NCI-H460 (cell line): ENCODE results near the gene XPR1. TPM values are rescaled to one million over a fixed set of nuclear protein-coding genes. Genes with fewer than 3 reads are reported as not detected.

Experiments used
- DNase-seq: peaks from one replicate; pipeline ENCODE4 v3.0.0-alpha.2; 2016; ENCODE audit warnings: low read depth; ENCODE audit errors: extremely low read depth
- polyA plus RNA-seq: library from polyadenylated mRNA; depleted of rRNA; stranded (reverse); fragments of >200 nt; gene quantifications from 2 replicates; pipeline ENCODE4 v1.2.3, GENCODE V29; 2014; cell fraction: nucleus; rRNA removed
- total RNA-seq: library from RNA; depleted of rRNA; stranded (reverse); fragments of >200 nt; shearing (Covaris generic); gene quantifications from 2 replicates; pipeline ENCODE4 v1.2.3, GENCODE V29; 2014; rRNA removed

The XPR1 gene
- 92.9 and 111 TPM in 2 replicates for total RNA-seq
- 24.5 and 25.0 TPM in 2 replicates for polyA plus RNA-seq

DNA sequence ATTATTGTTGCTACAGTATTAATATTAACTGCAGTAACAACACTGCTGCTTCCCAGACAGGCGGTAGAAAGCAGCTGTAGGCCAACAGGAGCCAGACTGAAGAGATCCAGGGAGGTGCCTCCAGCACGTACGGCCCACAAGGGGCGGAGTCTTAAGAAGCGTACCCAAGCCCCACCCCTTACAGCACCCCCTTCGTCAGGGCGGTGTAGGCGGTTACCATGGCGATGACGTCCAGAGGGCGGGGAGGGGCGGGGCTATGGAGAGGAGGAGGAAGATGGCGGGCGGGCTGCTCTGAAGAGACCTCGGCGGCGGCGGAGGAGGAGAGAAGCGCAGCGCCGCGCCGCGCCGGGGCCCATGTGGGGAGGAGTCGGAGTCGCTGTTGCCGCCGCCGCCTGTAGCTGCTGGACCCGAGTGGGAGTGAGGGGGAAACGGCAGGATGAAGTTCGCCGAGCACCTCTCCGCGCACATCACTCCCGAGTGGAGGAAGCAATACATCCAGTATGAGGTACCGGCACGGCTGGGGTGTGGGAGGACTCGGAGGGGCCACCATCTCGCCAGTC, at the start of gene XPR1:
XPR1 (plus strand) TSS at position 257 of the 560 bp plus-strand sequence; CDS start at position 437, 180 bp downstream.
- DNase-seq = peak; percentile 100

DNA sequence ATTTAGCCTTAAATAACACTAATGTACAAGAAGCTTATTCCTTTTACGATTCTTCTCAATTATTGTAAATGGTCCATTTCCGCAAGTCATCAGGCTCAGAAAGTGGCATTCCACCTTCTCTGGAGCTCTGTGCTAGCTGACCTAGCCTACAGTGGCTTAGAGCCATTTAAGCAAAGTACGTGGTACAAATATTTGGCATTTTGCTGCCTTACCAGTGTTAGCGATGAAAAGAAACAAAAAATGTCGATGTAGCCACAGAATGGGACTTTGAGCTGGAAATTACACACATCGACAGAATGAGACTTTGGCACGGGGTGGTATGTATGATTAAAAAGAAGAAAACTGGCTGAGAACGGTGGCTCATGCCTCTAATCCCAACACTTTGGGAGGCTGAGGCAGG, 47.0 kb upstream of the XPR1 start:
- no peak for DNase-seq

DNA sequence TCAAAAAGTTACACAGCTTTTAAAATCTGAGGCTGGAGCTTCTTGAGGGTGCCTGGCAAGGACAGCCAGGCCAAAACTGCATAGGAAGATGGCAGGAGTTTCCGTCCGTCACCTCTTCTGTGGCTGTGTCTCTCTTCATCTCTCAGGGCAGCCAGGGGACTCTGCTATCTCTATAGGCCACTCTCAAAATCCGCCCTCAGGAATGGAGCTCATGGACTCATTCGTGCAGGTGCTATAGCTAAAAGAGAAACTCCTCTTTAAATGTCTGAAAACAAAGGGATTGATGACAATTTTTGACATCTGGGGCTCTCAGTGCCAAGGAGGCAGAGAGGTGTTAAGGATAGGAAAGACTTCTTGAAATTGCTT, 45.8 kb upstream of the XPR1 start:
- no peak for DNase-seq

DNA sequence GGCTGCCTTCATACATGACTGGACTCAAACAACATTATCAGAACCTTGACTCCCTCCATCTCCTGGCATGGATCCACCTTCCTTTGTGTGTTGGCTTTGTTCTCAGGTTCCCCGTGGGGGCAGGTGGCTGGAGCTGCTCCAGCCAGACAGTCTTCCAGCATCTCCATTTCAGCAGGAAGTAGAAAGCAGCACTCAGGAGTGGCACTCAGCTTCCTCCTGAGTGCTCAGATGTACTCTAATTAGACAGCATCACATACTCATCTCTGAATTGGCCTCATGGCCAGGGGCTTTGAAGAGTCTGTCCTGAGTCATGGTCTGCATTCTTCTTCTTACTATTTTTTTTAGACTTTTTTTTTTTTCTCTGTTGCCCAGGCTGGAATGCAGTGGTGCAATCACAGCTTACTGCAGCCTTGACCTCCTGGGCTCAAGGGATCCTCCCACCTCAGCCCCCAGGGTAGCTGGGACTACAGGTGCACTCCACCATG, 45.1 kb upstream of the XPR1 start:
- no peak for DNase-seq

DNA sequence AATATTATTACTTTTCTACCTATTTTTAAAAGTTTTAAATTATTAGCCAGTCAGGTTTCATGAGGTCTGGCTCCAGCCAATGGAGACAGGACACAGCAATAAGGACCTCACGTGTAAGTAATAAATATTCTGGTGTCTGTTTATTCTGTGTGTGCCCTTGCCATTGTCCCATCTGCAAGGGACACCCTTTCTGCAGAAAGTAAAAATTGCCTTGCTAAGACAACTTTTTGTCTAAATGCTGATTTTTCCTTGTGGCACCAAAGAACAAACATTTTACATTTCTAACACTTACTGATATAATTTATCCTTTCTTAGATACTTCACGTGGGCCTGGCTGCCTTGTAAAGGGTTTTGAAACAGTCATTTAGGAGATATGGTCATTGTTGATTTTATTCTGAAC, 43.7 kb upstream of the XPR1 start:
- no peak for DNase-seq

DNA sequence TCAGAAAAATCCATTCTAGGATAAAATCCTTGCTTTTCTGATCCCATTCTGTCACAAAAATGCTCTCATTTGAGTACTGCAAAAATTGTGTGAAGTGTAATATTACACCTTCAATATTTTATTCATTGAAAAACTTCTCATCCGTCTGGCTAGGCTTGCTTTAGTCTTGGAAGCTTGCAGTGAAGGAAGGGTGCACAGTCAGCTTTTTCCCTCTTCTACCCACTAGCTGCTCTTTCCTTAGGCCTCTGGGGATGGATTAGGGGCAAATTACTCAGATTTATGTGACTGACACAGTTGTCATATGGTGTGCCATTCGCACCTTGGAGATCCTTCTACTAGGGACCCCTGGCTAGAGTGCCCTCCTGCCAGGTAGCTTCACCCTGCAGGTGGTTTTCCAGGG, 40.9 kb upstream of the XPR1 start:
- DNase-seq = no peak

DNA sequence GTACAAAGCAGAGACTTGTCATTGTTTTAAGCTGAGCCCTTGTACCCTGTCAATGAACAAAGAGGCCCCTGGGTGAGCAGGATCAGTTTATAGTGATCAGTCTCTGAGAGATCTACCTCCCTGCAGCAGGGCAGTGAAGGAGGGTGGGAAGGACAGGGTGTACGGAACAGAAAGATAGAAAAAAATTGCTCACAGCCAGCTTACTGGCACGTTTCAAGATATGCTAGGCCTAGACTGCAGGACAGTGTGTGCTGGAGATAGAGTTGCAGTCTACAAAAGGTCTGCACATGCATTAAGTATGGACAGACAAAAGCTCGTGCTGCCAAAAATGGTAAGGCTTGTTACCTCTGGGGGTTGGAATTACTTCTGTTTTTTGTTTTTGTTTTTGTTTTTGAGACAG, 38.4 kb upstream of the XPR1 start:
- DNase-seq = no peak

DNA sequence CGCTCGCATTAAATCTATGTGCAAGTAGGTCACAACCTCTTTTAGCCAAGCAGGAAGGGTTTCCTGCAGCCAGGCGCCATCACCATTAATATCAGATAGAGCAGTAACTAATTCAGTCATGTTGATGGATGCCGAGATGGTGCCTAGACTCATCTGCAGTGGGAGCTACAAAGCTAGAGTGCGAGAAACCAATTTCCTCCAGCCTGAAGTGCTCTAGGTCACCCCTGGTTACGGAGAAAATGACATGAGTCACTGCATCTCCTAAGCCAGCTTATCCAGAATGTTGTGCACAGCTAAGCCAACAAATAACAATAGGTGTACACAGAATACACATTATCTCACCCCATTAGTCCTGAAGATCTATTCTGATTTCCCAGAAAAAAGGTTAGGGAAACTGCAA, 37.1 kb upstream of the XPR1 start:
- DNase-seq = no peak

DNA sequence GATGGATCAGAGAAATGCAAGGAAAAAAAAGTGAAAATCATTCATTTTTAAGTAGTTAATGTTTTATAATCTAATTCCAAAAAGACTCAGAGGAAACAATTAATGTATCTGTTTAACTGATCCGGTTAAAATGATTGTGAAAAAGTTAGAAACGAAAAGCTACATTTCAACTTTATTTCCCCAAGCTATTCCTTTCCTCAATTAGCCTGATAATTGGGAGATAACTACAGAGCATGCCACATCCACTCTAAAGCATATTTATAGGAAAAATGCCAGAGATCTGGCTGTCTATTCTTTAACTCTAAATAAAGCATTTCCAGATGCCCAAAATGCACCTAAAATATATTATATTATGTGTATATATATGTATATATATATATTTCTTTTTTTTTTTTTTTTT, 35.9 kb upstream of the XPR1 start:
- no peak for DNase-seq

DNA sequence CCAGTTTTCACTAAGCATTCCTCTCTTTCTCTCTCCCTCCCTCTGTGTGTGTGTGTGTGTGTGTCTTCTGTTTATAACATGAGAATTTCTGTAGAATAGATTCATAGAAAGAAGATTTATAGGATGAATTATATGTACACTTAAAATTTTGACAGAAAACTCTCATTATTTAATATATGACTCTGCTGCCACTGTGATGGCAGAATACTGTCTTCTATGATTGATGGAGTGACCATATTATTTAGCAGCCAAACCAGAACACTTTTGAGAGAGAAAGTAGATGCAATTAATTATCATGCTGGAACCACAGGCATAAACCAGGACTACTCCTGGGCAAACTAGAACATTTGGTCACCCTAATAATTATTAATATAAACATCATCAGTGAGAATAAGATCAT, 34.3 kb upstream of the XPR1 start:
- DNase-seq = no peak

DNA sequence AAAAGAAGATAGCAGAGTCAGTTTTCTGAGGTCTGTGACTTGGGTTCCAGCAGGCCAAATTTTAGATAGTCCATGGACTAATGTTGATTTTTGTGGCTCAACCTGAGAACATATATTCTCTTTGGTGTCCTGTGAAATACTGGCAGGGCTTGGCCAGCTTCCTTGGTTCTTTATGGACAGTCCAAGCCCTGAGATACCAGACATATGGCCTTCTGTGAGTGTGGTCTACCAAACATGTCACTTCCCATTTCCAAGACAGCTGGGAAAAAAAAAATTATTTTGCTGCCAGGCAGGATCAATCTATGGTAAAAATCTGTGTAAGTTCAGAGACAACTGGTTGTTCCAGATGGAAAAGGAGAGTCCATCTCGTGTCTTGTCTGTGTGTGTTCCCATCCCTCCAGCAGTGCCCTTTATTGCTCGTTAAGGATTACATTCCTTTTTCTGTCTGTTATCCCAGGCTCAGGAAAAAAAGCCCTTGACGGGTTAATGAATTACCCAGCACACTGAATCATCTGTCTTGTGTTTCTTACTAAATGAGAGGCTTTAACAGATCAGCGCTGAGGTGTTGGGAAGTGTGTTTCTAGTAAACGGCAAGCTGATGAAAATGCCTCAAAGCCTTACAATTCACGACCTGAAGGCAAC, 33.4 kb upstream of the XPR1 start:
- DNase-seq = no peak

DNA sequence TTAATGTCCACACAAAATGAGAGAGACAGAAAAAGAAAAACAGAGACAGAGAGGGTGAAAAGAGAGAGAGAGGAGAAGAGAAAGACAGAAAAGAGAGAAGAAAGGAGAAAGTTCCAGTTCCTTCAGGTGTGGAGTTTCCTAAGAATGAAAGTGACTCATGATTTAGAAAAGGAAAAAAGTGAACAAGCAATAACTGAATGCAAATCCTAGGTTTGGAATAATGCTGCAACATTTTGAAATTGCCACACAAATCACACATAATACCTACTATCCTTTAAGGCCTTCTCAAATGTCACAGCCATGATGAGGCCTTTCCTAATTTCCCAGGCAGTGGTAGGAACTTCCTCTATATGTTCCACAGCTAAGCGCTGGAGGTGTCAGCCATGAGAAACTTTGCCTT, 31.5 kb upstream of the XPR1 start:
- DNase-seq = no peak

DNA sequence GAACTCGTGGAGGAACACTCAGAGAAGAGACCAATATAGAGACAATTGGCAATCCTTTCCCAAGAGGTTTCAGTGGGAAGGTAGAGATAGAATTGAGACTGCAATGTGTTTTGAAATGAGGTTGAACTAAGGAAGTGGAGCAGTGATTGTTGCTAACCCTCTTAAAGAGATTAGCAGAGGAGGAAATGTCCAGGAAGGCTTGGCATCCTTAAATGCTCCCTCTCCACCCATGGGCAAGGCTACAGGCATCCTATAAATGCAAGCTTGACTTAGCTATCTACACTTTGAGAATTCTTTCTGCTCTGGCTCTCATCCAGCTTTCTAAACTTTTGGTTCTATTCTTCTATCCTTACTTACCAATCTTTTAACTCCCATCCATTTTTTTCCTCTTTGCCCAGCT, 30.3 kb upstream of the XPR1 start:
- DNase-seq = no peak

DNA sequence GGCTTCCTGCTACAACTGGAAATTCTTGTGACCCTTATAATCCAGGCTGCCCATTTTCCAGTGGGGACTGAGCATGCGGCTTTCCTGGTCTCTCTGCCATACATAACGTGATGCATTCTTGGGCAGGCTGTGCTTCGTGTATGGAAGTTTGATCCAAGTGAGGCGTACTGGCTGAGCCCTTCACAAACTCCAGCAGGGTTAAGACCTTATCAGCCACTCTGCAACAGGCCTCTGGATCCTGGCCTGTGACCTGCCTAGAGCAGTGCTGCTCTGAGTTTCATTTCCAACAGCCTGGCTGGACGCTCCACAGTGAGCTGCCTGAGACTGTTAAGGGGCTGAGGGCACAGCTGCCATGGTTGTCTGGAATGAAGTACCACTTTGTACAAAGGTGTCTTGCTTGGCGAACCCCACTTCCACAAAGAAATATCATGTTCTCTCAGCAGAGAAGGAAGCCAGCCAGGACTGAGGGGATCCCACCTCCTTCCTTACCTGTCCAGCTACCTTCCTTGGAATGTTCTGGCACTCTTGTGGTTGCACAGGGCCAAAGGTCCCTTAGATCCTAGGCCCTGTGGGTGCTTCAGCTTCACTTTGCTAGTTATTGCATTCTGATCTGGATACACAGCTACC, 28.5 kb upstream of the XPR1 start:
- no peak for DNase-seq

DNA sequence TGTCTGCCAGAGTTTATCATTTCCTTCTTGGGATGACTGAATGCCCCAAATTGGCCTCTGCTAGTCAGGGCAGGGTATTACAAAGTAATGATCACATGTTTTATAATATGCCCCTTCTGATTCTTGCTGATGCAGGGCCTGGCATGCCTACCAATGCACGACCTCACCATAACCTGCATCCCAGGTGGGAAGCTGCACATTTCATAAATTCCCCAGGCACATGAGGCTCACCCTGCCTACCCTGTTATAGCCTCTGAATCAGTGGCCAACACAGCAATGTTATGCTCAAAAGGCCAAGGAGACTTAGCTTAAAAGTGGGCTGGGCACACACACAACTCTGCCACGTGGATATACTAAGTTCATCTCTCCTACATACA, 28.0 kb upstream of the XPR1 start:
- DNase-seq = no peak

DNA sequence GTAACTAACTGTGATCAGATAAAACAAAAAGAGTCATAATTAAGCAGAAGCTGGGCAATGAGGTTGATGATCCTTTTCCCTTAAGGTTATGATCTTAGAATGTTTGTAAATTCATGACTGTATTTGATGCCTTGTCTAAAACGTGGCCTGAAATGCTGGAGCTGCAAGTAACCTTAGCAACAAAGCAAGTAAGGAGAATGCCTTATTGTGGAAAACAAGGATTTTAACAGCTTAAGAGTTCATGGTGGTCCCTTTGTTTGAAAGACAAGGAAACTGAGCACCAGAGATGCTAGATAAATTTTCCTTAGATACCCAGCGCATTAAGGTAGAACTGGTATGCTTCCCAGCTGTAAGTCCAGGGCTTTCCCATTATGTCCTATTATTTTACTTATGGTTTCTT, 25.7 kb upstream of the XPR1 start:
- DNase-seq = no peak

DNA sequence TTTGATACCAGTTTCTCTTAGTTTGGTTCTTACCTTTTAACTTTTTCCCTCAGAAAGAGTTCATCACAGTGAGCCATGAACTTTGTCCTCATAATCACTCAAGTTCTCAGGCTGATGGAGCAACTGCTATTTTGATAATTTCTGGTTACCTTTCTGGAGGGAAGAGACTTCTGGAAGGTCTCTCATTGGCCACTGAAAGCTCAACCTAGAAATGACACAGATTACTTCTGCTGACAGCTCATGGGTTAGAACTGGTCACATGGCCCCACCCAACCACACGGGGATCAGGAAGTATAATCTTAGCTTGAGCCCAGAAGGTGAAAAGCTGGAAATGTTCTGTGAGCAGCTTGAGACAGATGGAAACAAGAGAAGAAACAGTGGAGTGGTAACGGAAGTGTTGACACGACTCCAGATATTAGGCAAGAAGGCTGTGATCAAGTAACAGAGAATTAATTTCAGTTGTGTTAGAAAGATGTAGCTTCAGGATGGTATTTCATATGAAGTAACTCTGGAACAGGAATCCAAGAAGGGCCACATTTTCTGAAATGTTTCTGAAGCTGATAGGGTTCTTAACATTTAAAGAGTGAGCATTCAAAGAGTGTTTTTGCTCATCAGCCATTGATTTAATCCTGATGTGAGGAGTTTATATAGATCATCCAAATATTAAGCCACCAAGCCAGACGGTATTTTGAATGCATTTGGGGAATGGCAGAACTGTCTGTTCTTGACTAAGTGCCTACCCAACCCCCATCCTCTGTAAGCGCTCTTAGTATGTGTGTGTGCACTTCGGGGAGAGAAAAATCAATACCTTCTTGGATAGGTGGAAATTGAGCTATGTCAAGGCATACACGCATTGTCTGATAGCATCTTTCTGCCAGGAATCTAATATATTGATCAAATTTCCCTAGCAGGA, 21.9 kb upstream of the XPR1 start:
- no peak for DNase-seq

DNA sequence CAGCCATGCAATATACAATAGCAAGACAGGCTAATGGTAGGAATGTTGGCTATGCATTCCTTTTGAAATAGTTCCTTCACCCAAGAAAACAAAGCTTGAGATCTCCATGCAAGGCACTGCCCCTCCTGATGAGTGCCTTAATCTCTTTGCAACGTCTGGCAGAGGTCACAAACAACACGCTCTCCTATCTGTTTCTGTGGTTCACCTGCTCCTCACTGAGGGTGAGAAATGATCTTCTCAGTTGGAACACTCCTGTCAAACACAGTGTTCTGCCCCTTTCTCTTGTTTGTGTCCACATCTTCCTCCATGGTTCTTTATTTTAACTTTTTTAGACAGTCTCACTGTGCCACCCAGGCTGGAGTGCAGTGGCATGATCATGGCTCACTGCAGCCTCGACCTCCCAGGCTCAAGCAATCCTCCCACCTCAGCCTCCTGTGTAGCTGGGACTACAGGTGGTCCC, 21.2 kb upstream of the XPR1 start:
- no peak for DNase-seq

DNA sequence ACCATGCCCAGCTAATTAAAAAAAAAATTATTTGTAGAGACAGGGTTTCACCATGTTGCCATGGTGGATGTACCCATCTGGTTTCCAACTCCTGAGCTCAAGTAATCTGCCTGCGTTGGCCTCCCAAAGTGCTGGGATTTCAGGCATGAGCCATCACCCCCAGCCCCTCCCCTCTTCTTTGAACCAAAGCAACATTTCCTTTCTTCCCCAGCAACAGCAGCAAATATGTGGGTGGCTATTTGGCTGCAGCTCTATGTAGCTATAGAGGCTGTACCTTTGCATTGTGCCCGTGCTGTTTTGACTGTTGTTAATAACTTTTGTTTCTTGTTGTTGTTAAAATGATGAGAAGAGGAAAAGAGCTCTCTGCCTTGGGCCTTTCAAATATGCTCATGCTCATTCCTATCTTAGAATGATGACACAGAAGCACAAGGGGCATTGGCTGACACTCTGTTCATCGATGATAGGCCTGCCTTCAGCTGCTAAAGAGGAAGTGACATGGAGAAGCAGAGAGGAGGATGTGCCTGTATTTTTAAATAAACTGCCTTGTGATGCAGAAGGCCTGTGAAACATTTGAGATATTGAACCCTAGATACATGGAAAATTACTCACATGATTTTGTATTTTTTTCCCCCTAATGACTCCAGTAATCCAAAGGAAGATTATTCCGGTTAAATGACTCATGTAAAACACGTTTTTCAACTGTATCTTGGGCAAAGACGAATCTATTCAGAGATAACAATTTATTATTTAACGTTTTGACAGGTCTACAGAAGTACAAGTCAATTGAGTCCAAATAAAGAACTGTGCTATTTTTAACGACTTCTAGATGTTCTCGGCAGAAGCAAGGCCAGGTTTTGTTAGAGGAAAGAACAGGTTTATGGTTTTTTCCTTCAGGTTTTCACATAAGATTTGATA, 20.5 kb upstream of the XPR1 start:
- DNase-seq = no peak

DNA sequence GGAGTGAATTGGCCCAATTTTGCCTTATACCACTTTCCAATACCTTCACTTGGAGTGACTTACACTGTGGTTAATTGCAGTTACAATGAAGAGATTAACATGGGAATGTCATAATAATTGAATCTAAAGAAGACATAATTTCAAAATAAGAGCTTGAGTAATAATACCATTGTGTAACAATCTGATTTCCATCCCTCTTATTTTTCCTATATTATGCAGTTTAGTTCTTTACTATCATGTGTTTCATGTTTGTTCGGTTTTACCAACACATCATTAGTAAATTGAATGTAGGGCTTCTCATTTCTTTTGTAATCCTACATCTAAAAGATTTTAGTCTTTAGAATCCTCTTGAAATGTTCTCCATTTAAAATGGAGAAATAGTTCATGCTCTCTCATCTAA, 19.2 kb upstream of the XPR1 start:
- no peak for DNase-seq
